ENCODE measurements around the gene TNK1.

TNK1 gene

GRCh38 chr17:7348478-7349242, 32.2 kb upstream of the TNK1 start:
- Mint-ChIP-seq H3K9me3 (no peaks in the 10 kb centered on the region), H3K27ac (peak overlapping the region; percentile 37), H3K27me3 (peaks cover 4% of the 10 kb centered on the region), H3K4me1 (peaks cover 53% of the 10 kb centered on the region), H3K36me3 (peaks cover 70% of the 10 kb centered on the region), H3K4me3 (no peak overlapping the region)
- CTCF ChIA-PET = interaction anchor here (1.0 to 4.4 kb wide), 6 partner anchors 12 to 303 kb away, joined by 3 to 29 read pairs (median 3); partner anchors contain the start of genes ACAP1 and NEURL4
- DNase-seq = no peak

DNA sequence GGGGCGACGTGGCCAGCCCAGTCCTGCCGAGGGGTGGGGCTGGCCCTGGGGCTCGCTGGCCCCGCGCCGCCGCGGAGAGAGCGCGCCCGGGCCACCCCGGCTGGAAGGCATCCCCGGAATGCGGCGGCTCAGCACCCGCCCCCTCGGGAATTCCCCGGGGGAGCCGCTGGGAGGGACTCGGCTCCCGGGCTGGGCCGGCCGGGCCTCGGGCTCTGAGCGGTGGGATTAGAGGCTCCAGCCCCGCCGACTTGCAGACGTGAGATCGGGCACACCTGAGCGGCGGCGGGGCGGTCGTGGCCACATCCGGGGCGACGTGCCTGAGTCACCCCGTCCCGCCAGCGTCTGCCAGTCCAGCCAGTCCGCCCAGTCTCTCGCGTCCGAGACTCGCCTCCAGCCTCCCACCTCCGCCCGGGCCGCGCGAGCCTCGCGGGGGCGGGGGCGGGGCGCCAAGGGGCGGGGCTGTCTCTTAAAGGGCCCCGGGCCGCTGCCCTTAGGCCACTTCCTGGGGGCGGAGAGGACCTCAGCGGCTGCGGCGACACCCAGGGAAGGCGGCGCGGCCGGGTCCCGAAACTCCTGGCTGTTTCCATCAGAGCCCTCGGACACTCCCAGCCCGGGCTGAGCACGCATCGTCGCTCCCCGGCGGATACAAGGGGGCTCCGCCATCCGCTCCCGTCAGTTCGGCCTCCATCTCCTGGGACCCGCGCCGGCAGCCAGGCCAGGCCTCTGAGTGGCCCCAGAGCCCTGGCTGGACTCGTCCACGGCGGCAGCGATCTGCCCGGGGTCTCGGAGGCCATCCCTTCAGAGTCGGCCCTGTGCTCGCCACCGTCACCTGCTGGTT, 29.0 kb upstream of the TNK1 start, which contains the start of gene KCTD11:
KCTD11 (plus strand) TSS at position 498 of the 838 bp plus-strand sequence.
- peaks cover 68% of the 10 kb centered on the region for H3K4me1 Mint-ChIP-seq
- peak; percentile 83 for DNase-seq
- peaks cover 47% of the 10 kb centered on the region for H3K36me3 Mint-ChIP-seq
- peaks cover 14% of the 10 kb centered on the region for H3K27me3 Mint-ChIP-seq
- no peaks in the 10 kb centered on the region for H3K9me3 Mint-ChIP-seq
- CTCF ChIA-PET = interaction anchor here (0.8 to 4.4 kb wide), 5 partner anchors 16 to 209 kb away, joined by 3 to 29 read pairs (median 3); partner anchors contain the start of genes ACAP1 and NEURL4
- H3K27ac Mint-ChIP-seq = peak within 1 kb of the TSS; percentile 76
- peak within 1 kb of the TSS; percentile 74 for H3K4me3 Mint-ChIP-seq

DNA sequence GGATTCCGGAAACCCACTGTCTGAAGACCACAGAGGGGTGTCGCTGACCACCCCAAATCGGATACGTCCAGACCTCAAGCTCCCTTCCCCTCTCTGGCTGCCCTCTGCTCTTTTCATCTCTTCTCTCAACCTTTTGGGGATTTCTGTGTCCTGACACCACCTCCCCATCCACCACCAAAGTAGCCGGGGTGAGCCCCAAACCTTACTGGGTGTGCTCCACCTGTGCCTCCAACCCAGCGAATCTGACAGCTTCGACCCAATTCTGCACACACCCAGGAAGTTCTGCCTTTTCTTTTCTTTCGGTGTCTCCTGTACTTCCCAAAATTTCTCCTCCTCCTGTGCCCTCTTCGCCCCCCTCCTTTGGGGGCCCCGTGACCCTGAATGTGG, 28.4 kb upstream of the TNK1 start:
- CTCF ChIA-PET = interaction anchor here (1.3 to 4.5 kb wide), 3 partner anchors 84 to 335 kb away, joined by 3 to 56 read pairs (median 6); partner anchors contain the start of genes TMEM102 and TP53
- Mint-ChIP-seq H3K36me3 (peaks cover 42% of the 10 kb centered on the region), H3K4me3 (peak overlapping the region; percentile 68), H3K9me3 (no peaks in the 10 kb centered on the region), H3K4me1 (peaks cover 68% of the 10 kb centered on the region), H3K27ac (peak overlapping the region; percentile 76), H3K27me3 (peaks cover 20% of the 10 kb centered on the region)
- no peak for DNase-seq

DNA sequence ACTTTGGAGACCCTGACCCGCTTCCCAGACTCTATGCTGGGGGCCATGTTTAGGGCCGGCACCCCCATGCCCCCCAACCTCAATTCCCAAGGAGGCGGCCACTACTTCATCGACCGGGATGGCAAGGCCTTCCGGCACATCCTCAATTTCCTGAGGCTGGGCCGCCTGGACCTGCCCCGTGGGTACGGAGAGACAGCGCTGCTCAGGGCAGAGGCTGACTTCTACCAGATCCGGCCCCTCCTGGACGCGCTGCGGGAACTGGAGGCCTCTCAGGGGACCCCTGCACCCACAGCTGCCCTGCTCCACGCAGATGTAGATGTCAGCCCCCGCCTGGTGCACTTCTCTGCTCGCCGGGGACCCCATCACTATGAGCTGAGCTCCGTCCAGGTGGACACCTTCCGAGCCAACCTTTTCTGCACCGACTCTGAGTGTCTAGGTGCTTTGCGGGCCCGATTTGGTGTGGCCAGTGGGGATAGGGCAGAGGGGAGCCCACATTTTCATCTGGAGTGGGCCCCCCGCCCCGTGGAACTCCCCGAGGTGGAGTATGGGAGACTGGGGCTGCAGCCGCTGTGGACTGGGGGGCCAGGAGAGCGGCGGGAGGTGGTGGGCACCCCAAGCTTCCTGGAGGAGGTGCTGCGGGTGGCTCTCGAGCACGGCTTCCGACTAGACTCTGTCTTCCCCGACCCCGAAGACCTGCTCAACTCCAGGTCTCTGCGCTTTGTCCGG, 27.8 kb upstream of the TNK1 start:
- CTCF ChIA-PET = interaction anchor here (0.6 to 4.5 kb wide), 6 partner anchors 41 to 334 kb away, joined by 3 to 56 read pairs (median 4); partner anchors contain the start of genes TMEM102 and TP53
- peaks cover 22% of the 10 kb centered on the region for H3K27me3 Mint-ChIP-seq
- no peak overlapping the region for H3K27ac Mint-ChIP-seq
- H3K36me3 Mint-ChIP-seq = peaks cover 38% of the 10 kb centered on the region
- peak overlapping the region; percentile 68 for H3K4me3 Mint-ChIP-seq
- H3K4me1 Mint-ChIP-seq = peaks cover 65% of the 10 kb centered on the region
- no peaks in the 10 kb centered on the region for H3K9me3 Mint-ChIP-seq
- no peak for DNase-seq

DNA sequence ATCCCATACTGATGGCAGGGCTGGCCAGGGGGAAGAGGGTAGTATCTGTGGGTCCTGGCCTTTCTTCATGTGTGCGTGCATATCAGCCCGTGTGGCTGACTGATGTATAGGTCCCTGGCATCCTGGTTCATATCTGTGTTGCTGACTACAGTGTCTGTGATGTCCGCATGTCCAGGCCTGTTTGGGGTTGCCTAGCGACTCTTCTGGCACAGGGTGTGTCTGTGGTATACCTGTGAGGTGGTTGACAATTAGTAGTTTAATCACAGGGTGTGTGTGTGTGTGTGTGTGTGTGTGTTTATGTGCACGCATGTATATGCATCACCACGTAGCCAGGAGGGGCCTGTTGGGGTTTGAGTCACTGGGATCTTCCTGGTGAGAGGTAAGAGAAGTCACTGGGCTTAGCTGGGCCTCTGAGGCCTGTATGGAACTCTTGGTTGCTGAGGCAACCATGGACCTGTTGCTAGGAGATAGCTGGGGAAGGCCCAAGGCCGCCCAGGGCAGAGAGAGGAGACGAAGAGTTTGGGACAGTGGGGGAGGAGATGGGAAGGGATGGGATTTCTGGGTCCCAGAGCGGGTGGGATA, 26.5 kb upstream of the TNK1 start:
- peak; percentile 37 for DNase-seq
- Mint-ChIP-seq H3K4me3 (no peak overlapping the region), H3K36me3 (peaks cover 26% of the 10 kb centered on the region), H3K27ac (peak overlapping the region; percentile 26), H3K27me3 (peaks cover 28% of the 10 kb centered on the region), H3K4me1 (peaks cover 53% of the 10 kb centered on the region), H3K9me3 (no peaks in the 10 kb centered on the region)
- CTCF ChIA-PET = interaction anchor here (1.2 to 4.5 kb wide), 6 partner anchors 16 to 235 kb away, joined by 3 to 56 read pairs (median 16); partner anchors contain the start of genes ACAP1, SENP3, SOX15 and TMEM102

DNA sequence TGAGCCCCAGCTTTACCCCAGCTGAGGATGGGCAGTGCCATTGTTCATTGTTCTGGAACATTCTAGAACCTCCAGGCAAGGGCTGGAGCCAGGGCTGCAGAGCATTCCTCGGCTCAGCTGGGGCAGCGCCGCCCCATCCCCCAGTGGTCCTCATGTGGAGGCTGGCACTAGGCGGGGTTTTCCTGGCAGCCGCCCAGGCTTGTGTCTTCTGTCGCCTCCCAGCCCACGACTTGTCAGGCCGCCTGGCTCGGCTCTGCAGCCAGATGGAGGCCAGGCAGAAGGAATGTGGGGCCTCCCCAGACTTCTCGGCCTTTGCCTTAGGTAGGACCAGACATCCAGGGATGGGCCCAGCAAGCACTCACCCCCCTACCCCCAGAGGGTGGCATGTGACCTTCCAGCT, 25.8 kb upstream of the TNK1 start, which contains the start of gene TMEM95:
TMEM95 (plus strand) TSS at position 104 of the 400 bp plus-strand sequence; CDS start at position 153, 49 bp downstream.
- Mint-ChIP-seq H3K9me3 (no peaks in the 10 kb centered on the region), H3K4me1 (peaks cover 47% of the 10 kb centered on the region), H3K4me3 (no peak within 1 kb of the TSS), H3K27ac (peak within 1 kb of the TSS; percentile 26), H3K27me3 (peaks cover 31% of the 10 kb centered on the region), H3K36me3 (peaks cover 20% of the 10 kb centered on the region)
- no peak for DNase-seq
- CTCF ChIA-PET = interaction anchor here (0.7 to 4.5 kb wide), 16 partner anchors 12 to 235 kb away, joined by 3 to 56 read pairs (median 4); partner anchors contain the start of genes ACAP1, SENP3, SOX15 and SPEM2

DNA sequence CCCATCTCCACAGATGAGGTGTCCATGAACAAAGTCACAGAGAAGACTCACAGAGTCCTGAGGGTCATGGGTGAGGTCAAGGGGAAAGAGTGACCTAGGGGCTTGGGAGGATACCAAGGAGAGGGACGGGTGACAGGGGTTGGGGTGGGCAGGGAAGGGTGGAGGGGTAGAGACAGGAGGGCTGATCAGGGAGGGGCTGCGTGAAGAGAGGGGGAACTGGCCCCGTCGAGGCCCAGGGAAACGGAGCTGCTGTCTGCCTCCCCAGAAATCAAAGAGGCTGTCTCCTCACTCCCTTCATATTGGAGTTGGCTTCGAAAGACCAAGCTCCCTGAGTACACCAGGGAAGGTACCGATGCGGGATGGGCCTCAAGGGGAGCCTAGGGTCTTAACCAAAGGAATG, 25.3 kb upstream of the TNK1 start:
- no peak for DNase-seq
- H3K4me1 Mint-ChIP-seq = peaks cover 44% of the 10 kb centered on the region
- H3K27ac Mint-ChIP-seq = no peak overlapping the region

GRCh38 chr17:7356072-7356549, 24.8 kb upstream of the TNK1 start:
- peak; percentile 92 for DNase-seq
- Mint-ChIP-seq H3K27me3 (peaks cover 32% of the 10 kb centered on the region), H3K9me3 (no peaks in the 10 kb centered on the region), H3K27ac (no peak overlapping the region), H3K4me3 (no peak overlapping the region), H3K36me3 (peaks cover 13% of the 10 kb centered on the region), H3K4me1 (peaks cover 39% of the 10 kb centered on the region)
- CTCF ChIA-PET = interaction anchor here (0.6 to 4.5 kb wide), 36 partner anchors 12 to 258 kb away, joined by 3 to 56 read pairs (median 4); partner anchors contain the start of genes ACAP1, CHRNB1, FGF11 and FXR2

More for the DNA sequence above, 25.3 kb upstream of the TNK1 start:
- Mint-ChIP-seq H3K4me3 (no peak overlapping the region), H3K9me3 (no peaks in the 10 kb centered on the region), H3K27me3 (peaks cover 31% of the 10 kb centered on the region), H3K36me3 (peaks cover 18% of the 10 kb centered on the region)
- CTCF ChIA-PET = interaction anchor here (0.6 to 4.5 kb wide), 34 partner anchors 13 to 320 kb away, joined by 3 to 56 read pairs (median 4); partner anchors contain the start of genes ACAP1, CHRNB1, FGF11 and FXR2

- Mint-ChIP-seq H3K36me3 (peaks cover 10% of the 10 kb centered on the region), H3K4me3 (no peak overlapping the region)
Measured at GRCh38 chr17:7356756-7357155, 24.1 kb upstream of the TNK1 start.

DNA sequence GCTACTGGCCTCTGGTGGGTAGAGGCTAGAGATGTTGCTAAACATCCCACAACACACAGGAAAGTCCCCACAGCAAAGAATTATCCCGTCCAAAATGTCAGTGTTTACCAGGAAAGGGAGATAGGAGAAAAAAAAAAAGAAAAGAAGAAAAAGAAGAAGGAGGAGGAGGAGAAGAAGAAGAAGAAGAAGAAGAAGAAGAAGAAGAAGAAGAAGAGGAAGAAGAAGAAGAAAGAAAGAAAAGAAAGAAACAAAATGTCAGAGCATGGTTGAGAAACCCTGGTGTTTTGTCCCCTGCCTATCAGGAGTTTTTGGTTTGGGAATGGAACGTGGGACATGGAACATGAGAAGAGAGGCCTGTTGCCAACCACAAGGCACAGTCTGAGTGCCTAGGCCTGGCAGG, 23.5 kb upstream of the TNK1 start:
- no peak for DNase-seq
- no peaks in the 10 kb centered on the region for H3K9me3 Mint-ChIP-seq

More at GRCh38 chr17:7356756-7357155, 24.1 kb upstream of the TNK1 start:
- Mint-ChIP-seq H3K27ac (no peak overlapping the region), H3K4me1 (peaks cover 36% of the 10 kb centered on the region), H3K27me3 (peaks cover 34% of the 10 kb centered on the region), H3K9me3 (no peaks in the 10 kb centered on the region)
- CTCF ChIA-PET = interaction anchor here (0.7 to 4.5 kb wide), 20 partner anchors 11 to 258 kb away, joined by 3 to 56 read pairs (median 5); partner anchors contain the start of genes ACAP1, CHRNB1, FGF11 and FXR2
- no peak for DNase-seq

DNA sequence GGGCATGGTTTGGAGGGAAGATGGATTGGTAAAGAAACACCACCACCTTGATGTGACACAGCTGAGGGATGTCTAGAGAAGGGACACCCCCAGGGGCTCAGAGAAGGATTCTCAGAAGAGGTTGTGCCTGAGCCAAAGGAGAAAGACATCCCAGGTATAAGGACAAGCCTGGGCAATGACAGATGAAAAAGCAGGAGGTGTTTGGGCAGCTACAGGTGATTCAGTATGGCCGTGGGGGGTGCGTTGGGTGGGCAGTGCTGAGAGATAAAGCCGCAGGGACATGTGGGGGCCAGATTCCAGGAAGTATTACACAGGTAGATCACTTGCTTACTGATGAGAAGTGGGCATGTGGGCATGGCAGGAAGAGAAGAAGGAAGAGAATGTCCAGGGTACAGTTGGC, 19.0 kb upstream of the TNK1 start:
- Mint-ChIP-seq H3K36me3 (no peaks in the 10 kb centered on the region), H3K4me3 (no peak overlapping the region), H3K4me1 (no peaks in the 10 kb centered on the region), H3K27me3 (peaks cover 37% of the 10 kb centered on the region), H3K9me3 (no peaks in the 10 kb centered on the region), H3K27ac (no peak overlapping the region)
- no peak for DNase-seq
- CTCF ChIA-PET = interaction anchor here (2.1 kb wide), 1 partner anchor 74 kb away, joined by 6 read pairs; the partner anchor contains the start of gene TMEM102

More for the DNA sequence above, 23.5 kb upstream of the TNK1 start:
- CTCF ChIA-PET = interaction anchor here (1.0 to 3.5 kb wide), 4 partner anchors 11 to 203 kb away, joined by 3 to 24 read pairs (median 12); partner anchors contain the start of genes ACAP1 and SENP3
- peaks cover 34% of the 10 kb centered on the region for H3K4me1 Mint-ChIP-seq
- peaks cover 40% of the 10 kb centered on the region for H3K27me3 Mint-ChIP-seq
- H3K36me3 Mint-ChIP-seq = peaks cover 7% of the 10 kb centered on the region
- H3K27ac Mint-ChIP-seq = no peak overlapping the region
- H3K4me3 Mint-ChIP-seq = no peak overlapping the region

DNA sequence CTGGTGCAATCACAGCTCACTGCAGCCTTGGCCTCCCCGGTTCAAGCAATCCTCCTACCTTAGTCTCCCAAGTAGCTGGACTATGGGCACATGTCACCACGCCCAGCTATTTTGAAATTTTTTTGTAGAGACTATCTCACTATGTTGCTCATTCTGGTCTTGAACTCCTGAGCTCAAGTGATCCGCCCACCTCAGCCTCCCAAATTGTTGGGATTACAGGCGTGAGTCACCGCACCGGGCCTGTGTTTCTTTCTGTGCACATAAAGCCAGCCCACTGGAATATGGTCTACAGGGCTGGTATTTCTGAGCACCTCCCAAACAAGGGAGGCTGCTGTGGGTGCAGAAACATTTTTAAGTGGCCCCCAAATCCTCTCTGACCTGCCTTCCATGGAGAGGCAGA, 17.6 kb upstream of the TNK1 start:
- H3K27me3 Mint-ChIP-seq = peaks cover 43% of the 10 kb centered on the region
- H3K9me3 Mint-ChIP-seq = no peaks in the 10 kb centered on the region
- H3K36me3 Mint-ChIP-seq = no peaks in the 10 kb centered on the region
- H3K4me1 Mint-ChIP-seq = no peaks in the 10 kb centered on the region
- DNase-seq = no peak
- no peak overlapping the region for H3K4me3 Mint-ChIP-seq
- CTCF ChIA-PET = interaction anchor here (0.6 kb wide), 1 partner anchor 324 kb away, joined by 3 read pairs; no protein-coding TSS in a partner anchor
- no peak overlapping the region for H3K27ac Mint-ChIP-seq
